Colon (tissue), 2 donors: Measurements from ENCODE around the gene RPS6KL1.
"Not testable (repeated sequence)": the region's sequence is repeated elsewhere in the genome, so short reads cannot be mapped to it uniquely, and the experiment has no call there.

ENCODE experiments used
- FAIRE-seq: peaks from 2 replicates; lab custom pipeline; 2012; peaks lifted over from hg19 to GRCh38; lab: Jason Lieb, UNC
- donor health status: control.
- donor health status: control.

RPS6KL1 gene

GRCh38 chr14:74935360-74935680 lies 12.3 kb upstream of the RPS6KL1 start:
- no peak for FAIRE-seq

DNA sequence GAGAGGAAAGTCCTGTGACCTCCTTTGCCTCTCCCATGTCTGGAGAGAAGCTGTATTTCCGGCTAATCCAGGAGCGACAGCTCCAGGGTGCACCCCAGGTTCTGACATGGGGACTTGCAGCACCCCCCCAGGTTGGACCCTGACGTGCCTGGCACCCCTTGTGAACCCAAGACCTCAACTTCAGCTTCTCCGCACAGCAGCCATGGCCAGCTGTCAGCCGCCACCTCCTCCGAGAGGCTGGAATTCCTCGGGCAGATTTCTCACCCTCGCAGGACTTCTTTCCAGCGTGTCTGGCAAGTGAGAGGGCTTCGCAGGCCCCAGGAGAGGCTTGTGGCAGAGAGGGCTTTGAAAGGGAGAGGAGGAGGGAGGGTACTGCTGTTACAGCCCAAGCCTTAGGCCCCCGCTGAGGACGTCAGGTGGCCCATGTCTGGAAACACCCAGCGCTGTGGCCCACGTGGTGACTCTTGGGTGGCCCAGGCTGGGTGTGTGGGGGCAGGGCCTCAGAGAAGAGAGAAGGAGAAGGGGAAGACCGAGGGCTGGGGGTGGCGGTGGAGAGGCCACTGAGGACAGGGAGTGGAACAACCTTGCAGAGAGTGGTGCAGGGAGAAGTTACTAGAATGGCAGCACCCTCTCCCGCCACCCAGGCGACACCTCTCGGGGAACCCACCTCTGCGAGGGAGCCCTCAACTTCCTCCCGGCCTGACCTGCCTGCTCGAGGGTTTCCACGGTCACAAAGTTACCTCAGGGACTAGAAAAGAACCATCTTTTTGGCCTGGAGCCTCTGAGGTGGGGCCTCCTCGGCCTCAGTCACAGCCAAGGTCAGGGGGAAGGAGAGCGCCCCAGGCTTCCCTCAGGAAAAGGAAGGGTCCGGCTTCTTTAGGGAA lies 11.7 kb upstream of the RPS6KL1 start:
- no peak for FAIRE-seq

DNA sequence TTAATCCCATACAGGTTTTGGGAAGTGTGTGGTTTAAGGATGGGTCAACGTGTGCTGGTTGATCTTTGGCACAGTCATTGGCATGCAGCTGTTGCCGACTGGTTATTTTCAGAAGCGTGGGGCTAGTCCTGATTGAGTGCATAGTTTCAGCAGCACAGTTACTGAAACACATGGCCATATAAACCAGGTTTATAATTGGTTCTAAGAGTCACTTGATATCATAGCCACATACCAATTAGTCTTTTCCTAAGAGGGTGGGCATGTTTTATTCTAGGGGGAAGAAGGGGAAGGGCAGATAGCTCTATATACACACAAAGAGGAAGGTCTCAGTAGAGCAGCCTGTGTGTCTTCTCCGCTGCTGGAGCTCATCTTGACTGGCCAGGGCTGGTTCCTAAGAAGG lies 11.0 kb upstream of the RPS6KL1 start:
- no peak for FAIRE-seq

GRCh38 chr14:74932936-74933335 lies 9.9 kb upstream of the RPS6KL1 start:
- not testable (repeated sequence) for FAIRE-seq

DNA sequence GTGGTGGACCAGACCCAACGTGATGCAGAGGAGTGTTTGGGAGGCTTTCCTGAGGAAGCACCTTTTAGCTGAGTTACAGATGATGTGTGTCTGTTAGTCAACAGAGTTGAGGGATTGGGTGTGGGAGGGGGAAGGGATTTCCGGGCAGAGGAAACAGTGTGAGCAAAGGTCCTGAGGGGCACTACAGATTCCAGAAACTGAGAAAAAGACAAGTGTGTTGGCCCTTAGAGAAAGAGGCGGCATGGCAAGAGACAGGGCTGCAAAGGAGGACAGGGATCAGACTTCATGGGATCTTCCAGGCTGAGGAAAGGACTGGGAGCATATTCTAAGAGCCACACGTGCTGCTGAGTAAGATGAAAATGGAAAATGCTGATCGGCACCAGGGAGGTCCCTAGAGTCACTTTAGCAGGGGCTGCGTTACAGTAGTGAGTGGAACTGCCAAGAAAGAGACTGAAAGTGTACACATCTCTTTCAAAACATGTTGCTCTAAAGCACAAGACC lies 9.4 kb upstream of the RPS6KL1 start:
- no peak for FAIRE-seq

DNA sequence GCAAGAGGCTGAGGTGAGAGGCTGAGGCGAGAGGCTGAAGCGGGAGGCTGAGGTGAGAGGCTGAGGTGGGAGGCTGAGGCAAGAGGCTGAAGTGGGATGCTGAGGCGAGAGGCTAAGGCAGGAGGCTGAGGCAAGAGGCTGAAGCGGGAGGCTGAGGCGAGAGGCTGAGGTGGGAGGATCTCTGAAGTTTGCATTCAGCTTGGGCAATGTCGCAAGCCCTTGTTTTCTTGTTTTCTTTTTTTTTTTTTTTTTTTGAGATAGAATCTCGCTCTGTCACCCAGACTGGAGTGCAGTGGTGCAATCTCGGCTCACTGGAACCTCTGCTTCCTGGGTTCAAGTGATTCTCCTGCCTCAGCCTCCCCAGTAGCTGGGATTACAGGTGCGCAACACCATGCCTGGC lies 8.7 kb upstream of the RPS6KL1 start:
- FAIRE-seq = not testable (repeated sequence)

- no peak for FAIRE-seq
Measured at GRCh38 chr14:74929242-74929641, 6.2 kb upstream of the RPS6KL1 start.

DNA sequence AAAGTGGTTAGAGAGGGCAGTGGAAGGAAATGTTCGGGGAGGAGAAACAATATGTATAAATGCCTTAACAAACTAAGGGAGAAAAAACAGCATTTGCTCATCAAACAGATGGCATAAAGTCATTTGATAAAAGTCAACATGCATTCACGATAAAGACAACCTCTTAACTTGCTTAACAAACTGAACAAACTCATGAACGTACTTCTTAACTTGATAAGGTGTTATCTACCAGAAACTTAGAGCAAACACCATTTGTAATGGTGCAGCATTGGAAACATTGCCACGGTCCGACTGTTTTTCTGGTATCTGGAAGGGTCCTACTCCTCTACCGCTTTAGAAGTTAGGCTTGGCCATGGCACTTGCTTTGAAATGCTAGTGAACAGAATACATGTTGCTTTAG lies 4.2 kb upstream of the RPS6KL1 start:
- no peak for FAIRE-seq

GRCh38 chr14:74924061-74924460 lies 1.0 kb upstream of the RPS6KL1 start:
- FAIRE-seq = no peak

DNA sequence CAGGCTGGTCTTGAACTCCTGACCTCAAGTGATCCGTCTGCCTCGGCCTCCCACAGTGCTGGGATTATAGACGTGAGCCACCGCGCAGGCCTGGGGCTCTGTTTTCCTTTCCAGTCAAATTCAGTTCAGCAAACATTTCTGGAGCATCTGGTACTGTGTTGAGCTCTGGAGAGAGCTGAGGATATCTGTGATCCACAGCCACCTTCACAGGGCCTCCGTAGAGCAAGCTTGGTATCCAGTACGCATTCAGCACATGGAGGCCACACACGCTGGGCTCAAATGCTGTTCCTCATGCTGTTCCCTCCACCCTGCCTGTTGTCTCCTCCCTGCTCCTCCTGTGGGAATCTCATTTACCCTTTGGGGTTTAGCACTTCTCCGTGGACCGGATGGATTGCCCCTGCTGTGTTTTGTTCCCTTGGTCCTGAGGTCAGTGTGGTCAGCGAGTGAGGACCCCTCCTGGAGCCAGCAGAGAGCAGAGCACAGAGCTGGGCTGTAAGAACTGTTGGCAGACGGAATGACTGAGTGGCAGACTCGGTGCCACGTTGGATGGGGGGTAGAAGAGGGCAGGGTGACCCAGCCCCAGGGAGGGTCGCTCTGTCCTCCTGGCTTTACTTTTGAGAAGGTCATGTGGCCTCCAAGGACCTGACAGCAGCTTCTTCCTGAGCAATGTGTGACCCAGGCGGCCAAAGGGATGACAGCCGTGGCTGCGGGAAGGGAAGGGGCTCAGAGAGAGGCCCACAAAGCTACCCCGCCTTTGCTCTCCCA lies 891 bp downstream of the RPS6KL1 start:
- FAIRE-seq = no peak

- FAIRE-seq = no peak
Measured at GRCh38 chr14:74921053-74921620, 1.9 kb downstream of the RPS6KL1 start.

DNA sequence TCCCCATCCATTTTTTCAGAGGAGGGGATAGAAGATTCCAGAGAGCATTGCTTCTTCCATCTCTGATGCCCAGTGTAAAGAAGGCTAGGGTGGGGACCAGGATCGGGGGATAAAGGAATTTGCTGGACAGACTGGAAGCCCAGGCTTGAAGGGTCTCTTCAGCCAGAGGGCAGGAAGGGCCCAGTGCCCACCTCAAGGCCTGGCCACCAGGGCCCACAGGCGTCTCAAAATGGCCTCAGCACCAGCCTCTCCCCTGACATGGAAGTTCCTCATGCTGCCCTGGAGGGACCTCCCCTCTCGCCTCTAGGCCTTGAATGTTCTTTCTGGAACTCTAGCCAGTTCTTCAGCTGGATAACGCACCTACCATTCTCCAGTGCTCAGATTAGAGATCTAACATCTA lies 2.8 kb downstream of the RPS6KL1 start:
- no peak for FAIRE-seq

GRCh38 chr14:74919421-74920165 lies 3.5 kb downstream of the RPS6KL1 start:
- no peak for FAIRE-seq

- FAIRE-seq = no peak
Measured at GRCh38 chr14:74918380-74918779, 4.7 kb downstream of the RPS6KL1 start.

DNA sequence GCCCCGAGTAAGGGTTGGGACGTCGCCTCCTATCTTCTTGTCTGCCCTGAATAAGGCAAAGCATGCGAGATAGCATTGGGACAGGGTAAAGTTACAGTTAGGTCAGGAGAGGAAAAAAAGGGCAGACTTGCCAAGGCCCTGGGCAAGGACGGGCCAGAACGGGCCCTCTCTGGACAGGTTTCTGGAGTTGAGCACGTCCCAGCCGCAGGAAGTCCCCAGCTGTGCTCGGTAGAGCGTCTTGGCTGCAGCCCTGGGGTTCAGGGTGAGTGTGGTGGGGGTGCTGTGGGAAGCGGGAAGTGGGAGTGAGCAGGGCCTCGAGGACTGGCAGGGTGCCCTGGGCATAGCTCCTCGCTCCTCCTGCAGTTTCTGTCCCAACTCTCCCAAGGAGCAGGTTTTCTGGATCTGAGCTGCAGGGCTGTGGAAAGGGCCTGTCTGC lies 5.4 kb downstream of the RPS6KL1 start:
- FAIRE-seq = no peak

DNA sequence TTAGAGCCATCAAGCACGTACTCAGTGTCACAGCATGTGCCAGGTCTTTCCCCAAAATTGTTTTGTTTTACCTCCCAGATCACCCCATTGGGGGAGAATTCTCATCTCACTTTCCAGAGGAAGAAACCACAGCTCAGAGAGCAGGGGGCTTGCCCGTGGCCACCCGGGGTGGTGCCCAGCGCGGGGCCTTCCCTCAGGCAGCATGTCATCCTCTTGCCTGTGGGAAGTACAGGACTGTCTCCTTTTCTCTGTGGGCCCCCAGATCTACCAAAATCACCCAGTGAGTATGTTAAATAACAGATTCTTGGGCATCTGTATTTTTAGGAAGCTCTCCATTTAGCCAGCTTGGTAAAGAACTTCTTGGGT lies 5.9 kb downstream of the RPS6KL1 start:
- FAIRE-seq = no peak

- FAIRE-seq = no peak
Measured at GRCh38 chr14:74915826-74916225, 7.2 kb downstream of the RPS6KL1 start.

DNA sequence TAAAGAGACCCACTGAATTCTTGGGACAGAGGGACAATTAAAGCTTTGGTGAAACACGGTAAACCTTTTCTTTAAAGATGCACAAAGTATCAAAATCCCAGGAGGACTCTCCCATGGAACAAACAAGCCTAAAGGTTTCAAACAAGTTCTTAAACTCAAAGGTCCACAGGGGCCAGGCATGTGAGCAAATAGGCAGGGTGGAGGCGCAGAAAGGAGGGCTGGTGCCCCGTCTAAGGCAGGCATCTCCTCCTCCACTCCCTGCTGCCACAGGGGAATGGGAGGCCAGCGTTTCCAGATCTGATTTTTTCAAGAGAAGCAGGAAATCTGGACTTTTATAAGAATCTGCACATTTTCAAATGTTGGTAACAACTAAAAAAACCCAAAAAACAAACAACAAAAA lies 7.6 kb downstream of the RPS6KL1 start:
- no peak for FAIRE-seq

GRCh38 chr14:74913986-74914573 lies 9.0 kb downstream of the RPS6KL1 start:
- no peak for FAIRE-seq

DNA sequence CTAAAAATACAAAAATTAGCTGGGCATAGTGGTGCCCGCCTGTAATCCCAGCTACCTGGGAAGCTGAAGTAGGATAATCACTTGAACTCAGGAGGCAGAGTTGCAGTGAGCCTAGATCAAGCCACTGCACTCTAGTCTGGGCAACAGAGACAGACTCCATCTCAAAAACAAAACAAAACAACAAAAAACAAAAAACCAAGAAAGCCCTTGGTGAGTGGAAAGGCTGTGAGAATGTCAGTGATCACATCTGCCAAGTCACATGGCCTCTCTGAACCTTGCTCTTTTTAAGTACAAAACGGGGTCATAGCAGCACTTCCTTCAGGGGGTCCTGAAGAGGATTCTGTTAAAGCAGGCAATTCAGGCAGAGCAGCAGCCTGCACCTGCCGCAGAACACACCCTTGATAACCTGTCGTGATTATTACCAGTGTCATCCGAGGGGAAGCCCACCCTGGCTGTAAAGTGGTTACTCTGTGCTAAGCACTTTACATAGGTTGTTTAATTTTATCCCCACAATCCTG lies 9.6 kb downstream of the RPS6KL1 start:
- FAIRE-seq = no peak

GRCh38 chr14:74912801-74913200 lies 10.3 kb downstream of the RPS6KL1 start:
- no peak for FAIRE-seq

- no peak for FAIRE-seq
Measured at GRCh38 chr14:74912111-74912510, 10.9 kb downstream of the RPS6KL1 start.
